H1 (cell line): ENCODE measurements around the gene KANTR. TPM values are rescaled to one million over a fixed set of nuclear protein-coding genes. Genes with fewer than 3 reads are reported as not detected.

Source experiments
- CTCF ChIA-PET: fragments of 300-600 bp; sonication (Branson Sonifier 250); formaldehyde crosslinking; loops from one replicate; lab custom pipeline; 2021; ENCODE audit not compliant: partially characterized antibody; lab: Charles Lee
- POLR2A ChIA-PET: fragments of 300-600 bp; sonication (Branson Sonifier 250); formaldehyde crosslinking; loops from one replicate; lab custom pipeline; 2021; ENCODE audit warnings: inconsistent platforms; ENCODE audit not compliant: partially characterized antibody; lab: Charles Lee
- DNase-seq, 2 experiments: peaks; one replicate each; pipeline versions ENCODE4 v3.0.0 to v3.0.0-alpha.2; 2010 to 2022; ENCODE audit warnings: low spot score in 2 of 2, low read depth in 1 of 2, mixed read lengths in 1 of 2
- FAIRE-seq: peaks from 2 replicates; lab custom pipeline; 2011; peaks lifted over from hg19 to GRCh38; lab: Jason Lieb, UNC
- H2AFZ ChIP-seq: 2 replicates; pipeline ENCODE4 v1.8.1; 2012; ENCODE audit warnings: low read length, inconsistent platforms
- H2AK5ac ChIP-seq: 2 replicates; pipeline ENCODE4 v1.6.1; 2013; ENCODE audit warnings: low read depth, low read length
- H2BK120ac ChIP-seq: replicated peaks from 2 replicates; pipeline ENCODE3; 2013; ENCODE audit warnings: low read depth, low read length, inconsistent platforms
- H2BK12ac ChIP-seq: 2 replicates; pipeline ENCODE4 v1.6.1; 2013; ENCODE audit warnings: low read depth, low read length
- H2BK15ac ChIP-seq: 2 replicates; pipeline ENCODE4 v1.6.1; 2013; ENCODE audit warnings: low read length
- H2BK20ac ChIP-seq: 2 replicates; pipeline ENCODE4 v1.6.1; 2013; ENCODE audit warnings: low read length
- H2BK5ac ChIP-seq: 2 replicates; pipeline ENCODE4 v1.6.1; 2013; ENCODE audit warnings: low read depth, low read length
- H3K14ac ChIP-seq: 2 replicates; pipeline ENCODE4 v1.6.1; 2013; ENCODE audit warnings: inconsistent platforms; ENCODE audit not compliant: insufficient read length
- H3K18ac ChIP-seq: 2 replicates; pipeline ENCODE4 v1.6.1; 2013; ENCODE audit warnings: low read length; ENCODE audit errors: extremely low read depth
- H3K23ac ChIP-seq: 2 replicates; pipeline ENCODE4 v1.6.1; 2013; ENCODE audit warnings: inconsistent platforms; ENCODE audit not compliant: insufficient read length
- H3K23me2 ChIP-seq: 2 replicates; pipeline ENCODE4 v1.6.1; 2013; ENCODE audit warnings: low read depth, low read length
- H3K27ac ChIP-seq: 2 replicates; pipeline ENCODE4 v1.6.1; 2011; ENCODE audit warnings: low read depth, low read length, inconsistent platforms
- H3K27me3 ChIP-seq, 4 experiments: replicated peaks in 1 of 4; 1 replicate in 1 of 4; 2 replicates in 3 of 4; pipeline versions ENCODE4 v1.6.1 to v1.8.1; 2011 to 2013; ENCODE audit warnings: low read length in 3 of 4, mild to moderate bottlenecking in 3 of 4, inconsistent platforms in 2 of 4, mixed read lengths in 2 of 4, moderate library complexity in 1 of 4; ENCODE audit not compliant: control insufficient read depth in 3 of 4, insufficient read depth in 3 of 4; ENCODE audit errors: extremely low read depth in 1 of 4
- H3K36me3 ChIP-seq, 4 experiments: 2 replicates each; pipeline versions ENCODE4 v1.6.1 to v1.8.1; 2011 to 2013; ENCODE audit warnings: mild to moderate bottlenecking in 4 of 4, low read length in 3 of 4, moderate library complexity in 2 of 4, control low read depth in 1 of 4, inconsistent platforms in 1 of 4; ENCODE audit not compliant: insufficient read depth in 4 of 4, control insufficient read depth in 2 of 4
- H3K4ac ChIP-seq: replicated peaks from 2 replicates; pipeline ENCODE3; 2013; ENCODE audit warnings: low read length, low read depth, mixed read lengths, inconsistent platforms; ENCODE audit not compliant: insufficient read length
- H3K4me1 ChIP-seq, 4 experiments: replicated peaks in 1 of 4; 1 replicate in 1 of 4; 2 replicates in 3 of 4; pipeline versions ENCODE4 v1.6.1 to v1.8.1; 2011 to 2013; ENCODE audit warnings: low read length in 3 of 4, inconsistent platforms in 2 of 4, mixed read lengths in 1 of 4; ENCODE audit not compliant: insufficient read depth in 4 of 4, control insufficient read depth in 3 of 4
- H3K4me2 ChIP-seq, 2 experiments: 2 replicates each; pipeline versions ENCODE4 v1.6.1 to v1.8.1; 2011 to 2013; ENCODE audit warnings: low read depth in 2 of 2, low read length in 2 of 2, control low read depth in 1 of 2, inconsistent platforms in 1 of 2, mild to moderate bottlenecking in 1 of 2; ENCODE audit not compliant: insufficient read depth in 1 of 2
- H3K4me3 ChIP-seq, 4 experiments: fragments of 200-600, 300-600 bp in 1 of 4; sonication (generic), shearing (Covaris generic), sonication (Bioruptor Twin) in 1 of 4; 2 replicates each; pipeline versions ENCODE4 v1.5.1 to v1.8.1; 2011 to 2016; ENCODE audit warnings: low read length in 4 of 4, low read depth in 3 of 4, control low read depth in 2 of 4, inconsistent platforms in 2 of 4, mild to moderate bottlenecking in 2 of 4, mixed read lengths in 1 of 4, moderate library complexity in 1 of 4; ENCODE audit not compliant: insufficient read depth in 2 of 4; ENCODE audit errors: extremely low read depth in 1 of 4
- H3K56ac ChIP-seq: replicated peaks from 2 replicates; pipeline ENCODE3; 2013; ENCODE audit warnings: low read depth, mild to moderate bottlenecking, mixed read lengths, low read length, inconsistent platforms; ENCODE audit not compliant: insufficient read length
- H3K79me1 ChIP-seq: 2 replicates; pipeline ENCODE4 v1.6.1; 2013; ENCODE audit warnings: low read depth, low read length, control low read depth
- H3K79me2 ChIP-seq, 2 experiments: 2 replicates each; pipeline versions ENCODE4 v1.6.1 to v1.8.1; 2012 to 2013; ENCODE audit warnings: low read length in 2 of 2, mild to moderate bottlenecking in 2 of 2, inconsistent platforms in 1 of 2; ENCODE audit not compliant: insufficient read depth in 2 of 2, control insufficient read depth in 1 of 2
- H3K9ac ChIP-seq, 4 experiments: replicated peaks in 1 of 4; 1 replicate in 1 of 4; 2 replicates in 3 of 4; pipeline versions ENCODE4 v1.6.1 to v1.8.1; 2011 to 2013; ENCODE audit warnings: low read depth in 3 of 4, low read length in 3 of 4, control low read depth in 2 of 4, mild to moderate bottlenecking in 2 of 4, moderate library complexity in 2 of 4, inconsistent platforms in 1 of 4; ENCODE audit errors: extremely low read depth in 1 of 4
- H3K9me3 ChIP-seq, 2 experiments: 2 replicates each; pipeline versions ENCODE4 v1.6.1 to v1.8.1; 2012 to 2013; ENCODE audit warnings: mild to moderate bottlenecking in 2 of 2, moderate library complexity in 2 of 2, control low read depth in 1 of 2, inconsistent platforms in 1 of 2, low read depth in 1 of 2, low read length in 1 of 2, mixed read lengths in 1 of 2; ENCODE audit not compliant: insufficient read depth in 2 of 2
- H4K20me1 ChIP-seq, 2 experiments: replicated peaks in 1 of 2; 2 replicates each; pipeline versions ENCODE3 to v1.8.1; 2011 to 2013; ENCODE audit warnings: inconsistent platforms in 2 of 2, low read length in 2 of 2, mild to moderate bottlenecking in 1 of 2; ENCODE audit not compliant: insufficient read depth in 2 of 2, control insufficient read depth in 1 of 2
- H4K5ac ChIP-seq: 2 replicates; pipeline ENCODE4 v1.6.1; 2013; ENCODE audit warnings: low read length, low read depth, mixed read lengths, inconsistent platforms; ENCODE audit not compliant: insufficient read length
- H4K8ac ChIP-seq: 2 replicates; pipeline ENCODE4 v1.8.0; 2013; ENCODE audit warnings: mild to moderate bottlenecking, moderate library complexity, low read length, inconsistent platforms; ENCODE audit not compliant: insufficient read depth; ENCODE audit errors: extremely low read depth
- H4K91ac ChIP-seq: replicated peaks from 2 replicates; pipeline ENCODE3; 2013; ENCODE audit warnings: low read length, mixed read lengths, inconsistent platforms; ENCODE audit not compliant: insufficient read length
- BCL11A ChIP-seq, 2 experiments: IDR thresholded peaks; one replicate each; pipeline ENCODE4 v1.6.1; 2011; ENCODE audit warnings: low read depth in 2 of 2, low read length in 2 of 2, mild to moderate bottlenecking in 2 of 2
- KDM5A ChIP-seq: fragments of 200-600 bp; IDR thresholded peaks from 2 replicates; pipeline ENCODE4 v1.7.1; 2012; ENCODE audit warnings: mild to moderate bottlenecking, low read length, inconsistent platforms, mixed read lengths
- POU5F1 ChIP-seq: IDR thresholded peaks from 2 replicates; pipeline ENCODE4 v1.6.1; 2011; ENCODE audit warnings: low read depth, mild to moderate bottlenecking, low read length, moderate library complexity
- RBBP5 ChIP-seq: IDR thresholded peaks from 2 replicates; pipeline ENCODE4 v1.7.1; 2012; ENCODE audit warnings: low read depth, mild to moderate bottlenecking, inconsistent platforms, low read length, moderate library complexity, borderline replicate concordance
- SP4 ChIP-seq: IDR thresholded peaks from 2 replicates; pipeline ENCODE4 v1.6.1; 2012; ENCODE audit warnings: low read length, inconsistent platforms
- YY1 ChIP-seq: IDR thresholded peaks from 2 replicates; pipeline ENCODE4 v1.6.1; 2011; ENCODE audit warnings: low read depth, mild to moderate bottlenecking, low read length
- ZNF274 ChIP-seq: IDR thresholded peaks from 2 replicates; pipeline ENCODE4 v1.7.0; 2012; ENCODE audit warnings: low read length, borderline replicate concordance; ENCODE audit errors: extremely low read depth
- WGBS, 2 experiments: shearing (Covaris generic) in 1 of 2; methylation state at CpG; one replicate each; pipeline versions ENCODE4 v1.1.6 to v1.1.7; 2013 to 2015; ENCODE audit warnings: low lambda C conversion rate in 2 of 2, mixed read lengths in 2 of 2, inconsistent platforms in 1 of 2, low coverage in 1 of 2, missing lambda C conversion rate in 1 of 2; ENCODE audit not compliant: insufficient replicate concordance in 2 of 2, insufficient coverage in 1 of 2, insufficient read length in 1 of 2; ENCODE audit errors: extremely low coverage in 1 of 2, missing lambda C conversion rate in 1 of 2; 5-methylcytosine and 5-hydroxymethylcytosine counted together
- polyA plus RNA-seq, 7 experiments: library from polyadenylated mRNA; depleted of rRNA in 3 of 7; stranded (reverse) in 5 of 7; unstranded in 2 of 7; fragments of >200 nt in 5 of 7; fragments of 200-250 nt in 2 of 7; gene quantifications; 1 replicate in 5 of 7; 2 replicates in 1 of 7; 4 replicates in 1 of 7; pipeline versions ENCODE4 v1.2.1 to v1.2.3, GENCODE V29; 2011 to 2013; ENCODE audit warnings: missing spikeins in 2 of 7, mixed read lengths in 2 of 7
- total RNA-seq: library from RNA; stranded (reverse); fragmentation: NEBNext Ultra II Directional; extraction: Animal tissue kit (Norgen Biotek cat#: 25700); gene quantifications from 2 replicates; pipeline ENCODE4 v1.2.1, GENCODE V29; 2021
- TF ChIP-seq, protein P1 (sequence below), 3 experiments: IDR thresholded peaks; 1 replicate in 2 of 3; 2 replicates in 1 of 3; pipeline versions ENCODE4 v1.5.1 to v1.6.1; 2011; ENCODE audit warnings: low read length in 3 of 3, mild to moderate bottlenecking in 3 of 3, inconsistent platforms in 2 of 3, low read depth in 1 of 3, moderate library complexity in 1 of 3; ENCODE audit not compliant: insufficient read depth in 1 of 3; ENCODE audit errors: control extremely low read depth in 1 of 3

The KANTR gene
- total and polyA plus RNA-seq, 2 of the 8 experiments (the other 6 are each of a cell fraction or from before 2014, with no cell fraction given) = 7.7 to 9.5 TPM

DNA sequence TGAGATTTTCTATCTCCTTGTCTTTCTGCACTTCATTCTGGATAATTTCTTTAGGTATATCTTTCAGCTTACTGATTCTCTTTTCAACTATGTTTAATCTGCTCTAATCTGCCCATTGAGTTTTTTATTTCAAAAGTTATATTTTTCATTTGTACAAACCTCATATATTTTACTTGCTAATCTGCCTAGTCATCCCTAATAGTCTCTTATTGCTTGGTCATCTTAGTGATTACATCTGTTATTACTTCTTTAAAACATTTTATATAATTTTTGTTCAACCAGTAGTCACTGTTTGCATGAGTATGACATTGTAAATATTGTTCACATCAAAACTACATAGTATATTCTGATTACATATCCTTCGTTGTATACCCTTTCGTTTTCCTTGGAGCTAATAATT lies 32.4 kb downstream of the KANTR start:
- CTCF ChIA-PET = no interaction called here
- FAIRE-seq = no peak
- no peak for TF ChIP-seq YY1
- no peak for TF ChIP-seq SP4
- TF ChIP-seq POU5F1 = no peak
- TF ChIP-seq RBBP5 = no peak
- TF ChIP-seq, protein P1, sequence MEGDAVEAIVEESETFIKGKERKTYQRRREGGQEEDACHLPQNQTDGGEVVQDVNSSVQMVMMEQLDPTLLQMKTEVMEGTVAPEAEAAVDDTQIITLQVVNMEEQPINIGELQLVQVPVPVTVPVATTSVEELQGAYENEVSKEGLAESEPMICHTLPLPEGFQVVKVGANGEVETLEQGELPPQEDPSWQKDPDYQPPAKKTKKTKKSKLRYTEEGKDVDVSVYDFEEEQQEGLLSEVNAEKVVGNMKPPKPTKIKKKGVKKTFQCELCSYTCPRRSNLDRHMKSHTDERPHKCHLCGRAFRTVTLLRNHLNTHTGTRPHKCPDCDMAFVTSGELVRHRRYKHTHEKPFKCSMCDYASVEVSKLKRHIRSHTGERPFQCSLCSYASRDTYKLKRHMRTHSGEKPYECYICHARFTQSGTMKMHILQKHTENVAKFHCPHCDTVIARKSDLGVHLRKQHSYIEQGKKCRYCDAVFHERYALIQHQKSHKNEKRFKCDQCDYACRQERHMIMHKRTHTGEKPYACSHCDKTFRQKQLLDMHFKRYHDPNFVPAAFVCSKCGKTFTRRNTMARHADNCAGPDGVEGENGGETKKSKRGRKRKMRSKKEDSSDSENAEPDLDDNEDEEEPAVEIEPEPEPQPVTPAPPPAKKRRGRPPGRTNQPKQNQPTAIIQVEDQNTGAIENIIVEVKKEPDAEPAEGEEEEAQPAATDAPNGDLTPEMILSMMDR (IDR thresholded peaks at IDR 0.05; ENCODE audit: control extremely low read depth in 1 of 3, insufficient read depth in 1 of 3, low read depth in 1 of 3, low read length in 3 of 3) = no peak
- no peak for TF ChIP-seq ZNF274
- TF ChIP-seq KDM5A = no peak
- no peak for TF ChIP-seq BCL11A (IDR thresholded peaks at IDR 0.05; ENCODE audit: low read depth in 2 of 2, low read length in 2 of 2)

More for the DNA sequence above, 32.4 kb downstream of the KANTR start:
- Histone ChIP-seq H2BK20ac (no peak overlapping the region), H2BK5ac (no peak overlapping the region), H3K18ac (no peak overlapping the region), H4K91ac (no peak overlapping the region), H3K27ac (no peak overlapping the region), H3K9me3 (no peaks in the 10 kb centered on the region), H3K14ac (no peak overlapping the region), H2BK12ac (no peak overlapping the region), H3K23me2 (no peaks in the 10 kb centered on the region), H3K79me1 (no peaks in the 10 kb centered on the region), H3K36me3 (peaks cover 0 to 2% (median 0%) of the 10 kb centered on the region in 4 experiments; a peak in 1 of 8 replicates), H2AFZ (no peak overlapping the region), H3K23ac (no peak overlapping the region), H2AK5ac (no peak overlapping the region), H4K20me1 (no peaks in the 10 kb centered on the region), H3K56ac (no peak overlapping the region), H3K79me2 (no peaks in the 10 kb centered on the region; a peak in 1 of 4 replicates), H3K4me1 (no peaks in the 10 kb centered on the region), H4K8ac (no peak overlapping the region), H3K4ac (no peak overlapping the region), H2BK120ac (no peak overlapping the region), H3K4me3 (no peak overlapping the region), H3K9ac (no peak overlapping the region), H3K27me3 (no peaks in the 10 kb centered on the region), H3K4me2 (no peak overlapping the region), H4K5ac (no peak overlapping the region), H2BK15ac (no peak overlapping the region)
- POLR2A ChIA-PET = interaction anchor here (0.6 kb wide), 1 partner anchor 45 kb away, joined by 3 read pairs; no protein-coding TSS in a partner anchor
- WGBS, 2 experiments = 97% methylated on average over 2 of the region's 2 CpGs; no CpG with 5 or more reads in 1 of the 2 experiments
- DNase-seq = no peak
